ENCODE data around the gene HIC1. TPM values are rescaled to one million over a fixed set of nuclear protein-coding genes. Genes with fewer than 3 reads are reported as not detected.

The HIC1 gene
- polyA plus RNA-seq, 1 of the 3 experiments (the other 2 are of a cell fraction): 6.4 TPM

GRCh38 chr17:2067048-2067561 is 12.2 kb downstream of the HIC1 start:
- peaks cover 15% of the 10 kb centered on the region for H3F3A ChIP-seq (replicated peaks; ENCODE audit: insufficient read depth)
- H3K27me3 ChIP-seq (ENCODE audit: insufficient read depth): no peaks in the 10 kb centered on the region
- H3K79me2 ChIP-seq (ENCODE audit: insufficient read depth): no peaks in the 10 kb centered on the region
- H3K9ac ChIP-seq: no peak overlapping the region
- H3K27ac ChIP-seq (ENCODE audit: low read depth in 2 of 2, low read length in 1 of 2): peak overlapping the region; percentile 69 to 81; a peak in 3 of 4 replicates
- TF ChIP-seq MXI1 (IDR thresholded peaks at IDR 0.05; ENCODE audit: low read depth, low read length) (no peak), YY1 (IDR thresholded peaks at IDR 0.05; ENCODE audit: low read depth) (no peak), RFX5 (IDR thresholded peaks at IDR 0.05; ENCODE audit: low read length) (no peak), TEAD4 (IDR thresholded peaks at IDR 0.05; ENCODE audit: borderline replicate concordance, insufficient read depth) (no peak), SIN3A (IDR thresholded peaks at IDR 0.05; ENCODE audit: borderline replicate concordance, low read depth, low read length) (no peak), PBX3 (IDR thresholded peaks at IDR 0.05) (no peak), POLR2AphosphoS5 (IDR thresholded peaks at IDR 0.05; ENCODE audit: low read depth, low read length) (no peak), JUND (IDR thresholded peaks at IDR 0.05) (no peak), MAX (IDR thresholded peaks at IDR 0.05; ENCODE audit: low read depth) (no peak), RXRA (IDR thresholded peaks at IDR 0.05; ENCODE audit: borderline replicate concordance, low read depth) (no peak), MEF2A (IDR thresholded peaks at IDR 0.05; ENCODE audit: borderline replicate concordance, low read depth) (no peak), USF2 (IDR thresholded peaks at IDR 0.05; ENCODE audit: borderline replicate concordance, low read depth, low read length) (no peak), ZBTB33 (IDR thresholded peaks at IDR 0.05; ENCODE audit: borderline replicate concordance, low read depth) (no peak), EP300 (IDR thresholded peaks at IDR 0.05; ENCODE audit: borderline replicate concordance in 1 of 2, low read depth in 1 of 2, low read length in 1 of 2) (no peak), FOXM1 (IDR thresholded peaks at IDR 0.05; ENCODE audit: low read depth) (no peak), GABPA (IDR thresholded peaks at IDR 0.05; ENCODE audit: low read depth) (no peak)
- no peaks in the 10 kb centered on the region for H3K9me3 ChIP-seq
- no peak overlapping the region for H3K4me2 ChIP-seq
- DNase-seq: no peak
- WGBS (ENCODE audit: low lambda C conversion rate): 96% methylated on average over 14 of the region's 14 CpGs
- CTCF ChIA-PET: interaction anchor here (0.7 to 7.4 kb wide), 6 partner anchors 8 to 178 kb away, joined by 3 to 81 read pairs (median 6); partner anchors contain the start of gene HIC1
- H4K20me1 ChIP-seq (ENCODE audit: insufficient read depth): no peaks in the 10 kb centered on the region
- H2AFZ ChIP-seq (ENCODE audit: low read depth): no peak overlapping the region
- peaks cover 18 to 33% of the 10 kb centered on the region in 2 experiments for H3K36me3 ChIP-seq (replicated peaks in 1 of 2; ENCODE audit: control insufficient read depth in 1 of 2, insufficient read depth in 2 of 2, low read length in 1 of 2)
- no peaks in the 10 kb centered on the region for H3K9me2 ChIP-seq
- peaks cover 40 to 47% of the 10 kb centered on the region in 2 experiments; a peak in 3 of 4 replicates for H3K4me1 ChIP-seq (ENCODE audit: control insufficient read depth in 1 of 2, insufficient read depth in 2 of 2, low read depth in 1 of 2, low read length in 1 of 2)
- POLR2A ChIA-PET: interaction anchor here (0.6 kb wide), 1 partner anchor 99 kb away, joined by 3 read pairs; no protein-coding TSS in a partner anchor
- H3K4me3 ChIP-seq (ENCODE audit: low read depth in 2 of 2, low read length in 1 of 2): no peak overlapping the region

Measured in SK-N-SH (cell line).